H9 (cell line): ENCODE measurements around the gene PIPOX. TPM values are rescaled to one million over a fixed set of nuclear protein-coding genes. Genes with fewer than 3 reads are reported as not detected.

Experiments
- DNase-seq: peaks from one replicate; pipeline ENCODE4 v3.0.0-alpha.2; 2017
- H2AFZ ChIP-seq: one replicate; pipeline ENCODE4 v1.6.1; 2013; ENCODE audit warnings: mild to moderate bottlenecking, low read length, control low read depth, moderate library complexity
- H2AK5ac ChIP-seq: 2 replicates; pipeline ENCODE4 v1.6.1; 2013; ENCODE audit warnings: low read length, control low read depth, mixed read lengths; ENCODE audit not compliant: insufficient read length
- H2BK120ac ChIP-seq: one replicate; pipeline ENCODE4 v1.6.1; 2013; ENCODE audit warnings: low read depth, mild to moderate bottlenecking, low read length, control low read depth, inconsistent platforms; ENCODE audit not compliant: poor library complexity, severe bottlenecking
- H2BK12ac ChIP-seq: 2 replicates; pipeline ENCODE4 v1.6.1; 2013; ENCODE audit warnings: low read length, control low read depth, mixed read lengths, low read depth; ENCODE audit not compliant: insufficient read length
- H2BK15ac ChIP-seq: 2 replicates; pipeline ENCODE4 v1.6.1; 2013; ENCODE audit warnings: low read depth, low read length, control low read depth
- H2BK20ac ChIP-seq: one replicate; pipeline ENCODE4 v1.6.1; 2013; ENCODE audit warnings: low read depth, mild to moderate bottlenecking, low read length, control low read depth, inconsistent platforms; ENCODE audit not compliant: poor library complexity, severe bottlenecking
- H2BK5ac ChIP-seq: 2 replicates; pipeline ENCODE4 v1.6.1; 2013; ENCODE audit warnings: low read length, control low read depth, mixed read lengths; ENCODE audit not compliant: insufficient read length
- H3K14ac ChIP-seq: 2 replicates; pipeline ENCODE4 v1.6.1; 2013; ENCODE audit warnings: low read length, control low read depth; ENCODE audit not compliant: insufficient read depth
- H3K18ac ChIP-seq: 2 replicates; pipeline ENCODE4 v1.6.1; 2013; ENCODE audit warnings: low read depth, mild to moderate bottlenecking, mixed read lengths, low read length, control low read depth; ENCODE audit not compliant: insufficient read length
- H3K23ac ChIP-seq: 2 replicates; pipeline ENCODE4 v1.6.1; 2013; ENCODE audit warnings: low read length, control low read depth, mixed read lengths, low read depth; ENCODE audit not compliant: insufficient read length
- H3K23me2 ChIP-seq: 2 replicates; pipeline ENCODE4 v1.6.1; 2013; ENCODE audit warnings: low read depth, mild to moderate bottlenecking, mixed read lengths, low read length, control low read depth; ENCODE audit not compliant: insufficient read length, poor library complexity, severe bottlenecking
- H3K27ac ChIP-seq: 2 replicates; pipeline ENCODE4 v1.5.1; 2013; ENCODE audit warnings: low read length, control low read depth, mixed read lengths, low read depth; ENCODE audit not compliant: insufficient read length
- H3K27me3 ChIP-seq: 2 replicates; pipeline ENCODE4 v1.6.1; 2013; ENCODE audit warnings: low read length, control low read depth, inconsistent platforms; ENCODE audit not compliant: insufficient read depth
- H3K4ac ChIP-seq: 2 replicates; pipeline ENCODE4 v1.6.1; 2013; ENCODE audit warnings: low read depth, mild to moderate bottlenecking, control low read depth, inconsistent platforms, low read length, moderate library complexity
- H3K4me1 ChIP-seq: 2 replicates; pipeline ENCODE4 v1.6.1; 2013; ENCODE audit warnings: low read length, control low read depth, inconsistent platforms; ENCODE audit not compliant: insufficient read depth
- H3K4me2 ChIP-seq: 2 replicates; pipeline ENCODE4 v1.6.1; 2013; ENCODE audit warnings: low read length, control low read depth, mixed read lengths; ENCODE audit not compliant: insufficient read length, insufficient read depth
- H3K56ac ChIP-seq: 2 replicates; pipeline ENCODE4 v1.6.1; 2013; ENCODE audit warnings: low read depth, mild to moderate bottlenecking, mixed read lengths, low read length, control low read depth; ENCODE audit not compliant: insufficient read length
- H3K79me1 ChIP-seq: 2 replicates; pipeline ENCODE4 v1.6.1; 2013; ENCODE audit warnings: low read depth, mild to moderate bottlenecking, moderate library complexity, low read length, control low read depth, inconsistent platforms; ENCODE audit not compliant: insufficient read depth, poor library complexity, severe bottlenecking
- H3K79me2 ChIP-seq: 2 replicates; pipeline ENCODE4 v1.6.1; 2013; ENCODE audit warnings: low read length, control low read depth, inconsistent platforms; ENCODE audit not compliant: insufficient read depth
- H3K9ac ChIP-seq: 2 replicates; pipeline ENCODE4 v1.6.1; 2013; ENCODE audit warnings: low read length, control low read depth, mixed read lengths; ENCODE audit not compliant: insufficient read length; ENCODE audit errors: extremely low read depth
- H3K9me3 ChIP-seq: one replicate; pipeline ENCODE4 v1.6.1; 2013; ENCODE audit warnings: low read depth, low read length, inconsistent platforms; ENCODE audit not compliant: control insufficient read depth
- H3T11ph ChIP-seq: one replicate; pipeline ENCODE4 v1.6.1; 2013; ENCODE audit warnings: mild to moderate bottlenecking, low read length, control low read depth, inconsistent platforms
- H4K20me1 ChIP-seq: one replicate; pipeline ENCODE4 v1.6.1; 2013; ENCODE audit not compliant: control insufficient read depth, insufficient read length, insufficient read depth
- H4K5ac ChIP-seq: 2 replicates; pipeline ENCODE4 v1.6.1; 2013; ENCODE audit warnings: low read depth, mild to moderate bottlenecking, mixed read lengths, low read length, control low read depth; ENCODE audit not compliant: insufficient read length
- H4K8ac ChIP-seq: replicated peaks from 2 replicates; pipeline ENCODE4 v1.6.1; 2013; ENCODE audit warnings: low read length, control low read depth, mixed read lengths, low read depth; ENCODE audit not compliant: insufficient read length
- H4K91ac ChIP-seq: 2 replicates; pipeline ENCODE4 v1.6.1; 2013; ENCODE audit warnings: low read depth, mild to moderate bottlenecking, moderate library complexity, mixed read lengths, low read length, control low read depth; ENCODE audit not compliant: insufficient read length
- H3K27ac Mint-ChIP-seq, 3 experiments: 2 replicates in 2 of 3; 3 replicates in 1 of 3; pipeline ENCODE4 v1.8.0; 2020 to 2021; ENCODE audit warnings: mixed read lengths in 3 of 3, mild to moderate bottlenecking in 1 of 3, moderate library complexity in 1 of 3
- H3K27me3 Mint-ChIP-seq: 2 replicates; pipeline ENCODE4 v1.8.0; 2021; ENCODE audit warnings: low read depth, mild to moderate bottlenecking, moderate library complexity, mixed read lengths
- H3K36me3 Mint-ChIP-seq, 3 experiments: 2 replicates in 2 of 3; 3 replicates in 1 of 3; pipeline ENCODE4 v1.8.0; 2020 to 2021; ENCODE audit warnings: low read depth in 3 of 3, mixed read lengths in 3 of 3; ENCODE audit not compliant: insufficient read depth in 1 of 3
- H3K4me1 Mint-ChIP-seq, 2 experiments: 2 replicates each; pipeline ENCODE4 v1.8.0; 2020; ENCODE audit warnings: mixed read lengths in 2 of 2
- H3K4me3 Mint-ChIP-seq, 2 experiments: 2 replicates in 1 of 2; 3 replicates in 1 of 2; pipeline ENCODE4 v1.8.0; 2020 to 2021; ENCODE audit warnings: mild to moderate bottlenecking in 2 of 2, mixed read lengths in 2 of 2, moderate library complexity in 1 of 2
- H3K9me3 Mint-ChIP-seq, 2 experiments: 2 replicates in 1 of 2; 3 replicates in 1 of 2; pipeline ENCODE4 v1.8.0; 2020; ENCODE audit warnings: mild to moderate bottlenecking in 2 of 2, mixed read lengths in 2 of 2, moderate library complexity in 1 of 2
- CTCF ChIP-seq: fragments of 200-600 bp; sonication (generic); conservative IDR thresholded peaks from 3 replicates; pipeline ENCODE4 v1.8.0; 2021; ENCODE audit warnings: antibody characterized with exemption, mild to moderate bottlenecking
- WGBS: extraction: QIAGEN DNeasy Blood & Tissue Kit; methylation state at CpG from one replicate; pipeline ENCODE4 v1.1.7; 2013; ENCODE audit warnings: missing lambda C conversion rate, low lambda C conversion rate, mixed read lengths; ENCODE audit not compliant: insufficient read length; ENCODE audit errors: extremely low coverage; 5-methylcytosine and 5-hydroxymethylcytosine counted together
- total RNA-seq: library from RNA; stranded (reverse); gene quantifications from 2 replicates; pipeline ENCODE4 v1.2.1, GENCODE V29; 2021

Gene PIPOX
- total RNA-seq, 1 experiment from 2014 or later = 30.1 TPM

- H3K4me3 Mint-ChIP-seq = no peak overlapping the region
- TF ChIP-seq CTCF = no peak
Observed at GRCh38 chr17:29095439-29095838, 52.5 kb downstream of the PIPOX start.

More at GRCh38 chr17:29095439-29095838, 52.5 kb downstream of the PIPOX start:
- H3K4me2 ChIP-seq = no peak overlapping the region
- H3T11ph ChIP-seq = no peak overlapping the region
- Mint-ChIP-seq H3K4me1 (peaks cover 21 to 30% of the 10 kb centered on the region in 2 experiments), H3K9me3 (no peaks in the 10 kb centered on the region), H3K36me3 (peaks cover 23 to 57% (median 38%) of the 10 kb centered on the region in 3 experiments; a peak in 6 of 7 replicates), H3K27me3 (no peaks in the 10 kb centered on the region), H3K27ac (no peak overlapping the region)
- H3K27me3 ChIP-seq = no peaks in the 10 kb centered on the region
- no peak overlapping the region for H3K27ac ChIP-seq
- no peak overlapping the region for H3K4ac ChIP-seq
- no CpG with 5 or more reads among the region's 6 CpGs for WGBS
- H2AFZ ChIP-seq = no peak overlapping the region
- no peak overlapping the region for H3K9ac ChIP-seq
- no peak overlapping the region for H2BK20ac ChIP-seq
- no peaks in the 10 kb centered on the region for H3K9me3 ChIP-seq
- no peak overlapping the region for H2BK15ac ChIP-seq
- no peak overlapping the region for H4K8ac ChIP-seq
- H2BK120ac ChIP-seq = no peak overlapping the region
- H4K20me1 ChIP-seq = no peaks in the 10 kb centered on the region
- H3K23me2 ChIP-seq = no peaks in the 10 kb centered on the region
- H2AK5ac ChIP-seq = no peak overlapping the region
- H3K56ac ChIP-seq = no peak overlapping the region
- no peak overlapping the region for H4K5ac ChIP-seq
- H3K4me1 ChIP-seq = no peaks in the 10 kb centered on the region
- no peaks in the 10 kb centered on the region for H3K79me2 ChIP-seq
- H3K23ac ChIP-seq = no peak overlapping the region
- no peak overlapping the region for H2BK5ac ChIP-seq
- no peaks in the 10 kb centered on the region for H3K79me1 ChIP-seq
- no peak overlapping the region for H3K18ac ChIP-seq
- no peak overlapping the region for H2BK12ac ChIP-seq
- no peak overlapping the region for H4K91ac ChIP-seq
- DNase-seq = no peak
- H3K14ac ChIP-seq = no peak overlapping the region
